DMS153 treated with DMSO at 0.1 percent for 48 hours (cell line): ENCODE results near the gene HYDIN.
A peak's percentile ranks its signal among the peaks of the same experiment; 100 is the strongest.
"Not testable (repeated sequence)": the region's sequence is repeated elsewhere in the genome, so short reads cannot be mapped to it uniquely, and the experiment has no call there.

Source experiments
- DNase-seq: peaks from one replicate; lab custom pipeline; 2025; ENCODE audit not compliant: unreplicated experiment; lab: John Stamatoyannopoulos, UW

Gene HYDIN

DNA sequence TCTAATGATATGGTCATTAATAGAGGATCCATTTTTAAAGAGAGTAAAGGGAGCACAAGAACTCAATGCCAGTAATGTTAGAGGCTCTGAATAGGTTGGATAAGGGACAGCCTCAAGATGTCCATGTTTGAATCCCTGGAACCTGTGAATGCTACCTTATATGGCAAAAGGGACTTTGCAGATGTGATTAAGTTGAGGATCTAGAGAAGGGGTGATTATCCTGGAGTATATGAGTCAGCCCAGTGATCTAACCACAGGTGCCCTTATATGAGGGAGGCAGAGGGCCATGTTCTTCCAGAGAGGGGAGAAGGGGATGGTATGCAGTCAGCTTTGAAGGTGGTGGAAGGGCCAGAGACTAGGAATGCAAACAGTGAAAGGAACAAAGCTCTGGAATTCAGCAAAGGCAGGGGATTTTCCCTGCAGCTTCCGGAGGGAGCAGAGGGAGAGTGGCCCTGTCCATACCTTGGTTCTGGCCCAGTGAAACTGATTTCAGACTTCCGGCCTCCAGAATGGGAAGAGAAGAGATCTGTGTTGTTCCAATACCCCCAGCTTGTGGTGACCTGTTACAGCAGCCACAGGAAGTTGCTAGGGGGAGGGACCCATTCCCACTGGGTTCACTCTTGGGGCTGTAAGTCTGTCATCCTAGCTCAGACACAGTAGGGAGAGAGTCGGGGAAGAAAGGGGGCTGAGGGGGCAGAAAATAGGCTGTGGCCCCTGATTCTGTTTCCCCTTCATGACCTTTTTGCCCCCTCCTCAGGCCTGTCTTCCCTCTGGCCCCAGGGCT lies 220.9 kb downstream of the HYDIN start:
- DNase-seq = not testable (repeated sequence)

DNA sequence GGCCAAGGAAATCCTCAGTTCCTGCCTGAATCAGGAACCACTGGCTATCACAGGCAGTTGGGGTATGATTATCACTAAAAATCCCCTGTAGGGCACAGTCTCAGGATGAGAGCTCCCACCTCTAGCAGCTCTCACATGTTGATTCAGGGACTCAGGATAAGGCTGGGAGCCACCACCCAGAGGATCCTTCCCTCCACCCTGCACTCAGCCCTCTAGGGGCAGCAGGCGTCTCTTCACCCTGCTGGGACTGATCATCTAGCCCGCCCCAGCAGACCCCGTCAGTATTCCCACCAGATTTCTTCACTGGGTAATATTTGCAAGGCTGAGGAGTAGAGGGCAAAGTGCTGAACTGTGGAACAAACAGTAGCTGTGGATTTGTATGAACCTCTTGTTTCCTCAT lies 224.0 kb downstream of the HYDIN start:
- DNase-seq = not testable (repeated sequence)

DNA sequence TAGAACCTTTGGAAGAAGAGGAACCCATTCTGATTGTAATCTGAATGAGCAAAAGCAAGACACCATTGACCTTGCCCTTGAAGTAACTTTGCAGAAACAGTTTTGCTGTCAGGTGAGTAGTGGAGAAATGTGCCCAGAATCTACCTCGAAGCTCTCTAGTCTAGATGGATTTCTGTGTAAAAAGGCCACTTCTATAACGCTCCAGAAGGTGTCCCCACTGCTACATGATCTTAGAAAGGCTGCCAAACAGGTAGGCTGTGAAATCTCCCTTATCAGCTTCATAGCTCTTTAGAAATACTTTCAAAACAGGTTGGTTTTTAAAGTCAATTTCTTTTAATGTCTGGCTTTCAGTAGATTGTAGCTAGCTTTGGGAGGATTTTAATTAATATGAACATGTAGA lies 230.8 kb downstream of the HYDIN start:
- not testable (repeated sequence) for DNase-seq

DNA sequence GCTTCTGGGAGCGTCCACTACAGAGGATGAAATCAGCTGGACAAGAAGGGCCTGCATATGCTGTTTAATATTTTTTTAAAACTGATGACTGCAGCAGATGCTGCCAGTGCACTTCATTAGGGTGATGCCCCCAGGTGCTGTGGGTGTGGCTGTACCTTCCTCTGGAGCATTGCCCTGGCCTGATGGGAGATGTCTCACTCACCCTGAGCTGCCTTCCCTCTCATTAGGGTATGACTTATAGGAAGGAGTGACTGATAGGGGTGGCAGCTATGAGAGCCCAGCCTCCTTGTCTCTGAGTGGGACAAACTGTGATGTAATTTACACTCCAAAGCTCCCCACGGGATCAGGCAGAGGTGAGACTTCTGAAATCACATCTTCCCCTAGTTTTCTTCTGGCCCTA lies 234.7 kb downstream of the HYDIN start:
- not testable (repeated sequence) for DNase-seq

DNA sequence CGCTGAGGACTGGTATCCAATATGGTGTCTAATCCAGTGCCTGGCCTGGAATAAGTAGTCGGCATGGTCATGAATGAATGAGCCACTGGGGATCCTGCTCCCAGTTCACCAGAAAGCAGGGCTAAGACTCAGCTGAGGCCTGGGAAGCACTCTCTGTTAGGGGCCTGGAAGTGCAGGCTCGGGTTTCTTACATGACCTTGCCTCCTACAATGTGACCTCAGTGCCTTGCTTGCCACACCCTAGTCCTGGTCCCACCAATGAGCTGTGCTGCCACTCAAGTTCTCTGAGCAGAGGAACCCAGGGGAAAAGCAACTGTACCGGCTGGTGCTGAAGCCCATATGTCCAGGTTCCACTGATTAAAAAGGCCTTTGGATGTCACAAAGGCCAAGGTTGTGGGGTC lies 238.0 kb downstream of the HYDIN start:
- DNase-seq = not testable (repeated sequence)

DNA sequence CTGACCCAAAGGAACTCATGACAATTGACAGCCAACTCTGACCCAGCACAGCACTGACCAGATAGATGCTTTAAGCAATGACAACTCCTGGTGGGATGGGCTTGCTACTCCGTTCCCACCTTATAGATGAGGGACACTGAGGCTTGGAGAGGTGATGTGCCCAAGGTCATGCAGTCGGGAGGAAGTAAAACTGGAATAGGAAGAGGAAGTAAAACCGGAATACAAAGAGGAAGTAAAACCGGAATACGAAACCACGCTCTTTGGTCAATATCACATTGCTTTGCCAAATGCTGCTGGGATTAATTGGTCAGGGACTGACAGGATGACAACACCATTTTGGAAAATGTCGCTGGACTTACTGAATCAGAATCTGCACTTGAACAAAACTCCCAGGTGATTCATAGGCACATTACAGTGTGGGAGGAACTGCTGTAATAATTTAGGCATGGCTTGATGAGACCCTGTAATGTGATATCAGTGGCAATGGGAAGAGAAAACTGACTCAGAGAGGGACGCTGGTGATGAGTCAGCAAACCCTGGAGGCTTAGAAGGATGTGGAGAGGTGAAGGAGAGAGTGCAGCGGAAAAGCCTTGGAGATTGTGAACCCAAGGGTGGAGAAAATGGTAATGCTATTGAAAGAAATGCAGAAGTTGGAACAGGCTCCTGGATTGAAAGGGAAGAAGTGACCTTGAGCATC lies 243.4 kb downstream of the HYDIN start:
- not testable (repeated sequence) for DNase-seq

DNA sequence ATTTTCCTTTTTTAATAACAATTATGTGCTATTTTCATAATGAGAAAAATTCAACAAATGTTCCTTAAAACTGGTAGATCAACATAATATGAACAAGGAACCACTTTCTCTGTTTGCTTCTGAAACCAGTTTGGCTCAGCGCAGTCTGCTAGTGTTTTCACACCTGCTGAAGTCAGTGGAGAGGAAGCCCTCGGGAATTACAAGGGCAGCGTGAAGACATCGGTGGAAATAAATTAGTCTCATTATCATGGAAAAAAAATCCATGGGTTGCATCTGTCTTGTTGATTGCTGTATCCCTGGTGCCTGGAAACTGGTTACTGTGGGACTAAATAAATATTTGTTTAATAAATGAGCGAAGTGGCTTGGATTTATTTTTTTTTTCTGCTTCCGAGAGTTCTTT lies 245.8 kb downstream of the HYDIN start:
- DNase-seq = peak; percentile 27

DNA sequence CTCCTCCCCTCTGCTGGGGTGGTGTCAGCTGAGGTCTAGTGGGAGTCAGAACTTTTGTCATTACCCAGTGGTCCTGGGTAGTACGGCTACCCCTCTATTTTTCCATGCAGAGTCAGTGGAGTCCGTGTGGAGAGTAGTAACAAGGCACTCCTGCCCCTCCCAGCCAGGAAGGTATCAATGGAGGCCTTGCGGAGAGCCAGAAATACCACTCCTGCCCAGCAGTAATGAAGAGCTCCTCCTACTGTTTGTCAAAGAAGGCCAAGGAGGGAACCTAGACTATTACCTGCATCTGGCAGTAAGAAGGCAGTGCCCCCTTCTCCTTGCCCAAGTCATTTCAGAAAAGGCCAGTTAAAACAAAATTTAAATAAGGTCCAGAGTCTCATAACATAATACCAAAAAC lies 262.2 kb downstream of the HYDIN start:
- DNase-seq = not testable (repeated sequence)

DNA sequence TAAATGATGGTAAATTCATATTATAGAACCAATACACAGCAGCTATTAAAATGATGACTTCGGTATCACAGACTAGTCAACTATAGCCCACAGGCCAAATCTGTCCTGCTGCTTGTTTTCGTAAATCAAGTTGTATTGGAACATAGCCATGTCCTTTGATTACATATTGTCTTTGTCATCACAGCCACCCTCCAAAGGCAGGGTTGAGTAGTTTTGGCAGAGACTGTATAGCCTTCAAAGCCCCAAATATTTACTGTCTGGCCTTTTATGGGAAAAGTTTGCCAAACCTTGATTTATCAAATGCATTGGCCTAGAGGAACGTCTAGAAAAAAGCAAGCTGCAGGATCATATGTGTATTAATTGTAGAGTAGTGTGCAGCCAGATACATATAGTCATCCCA lies 270.4 kb downstream of the HYDIN start:
- DNase-seq = not testable (repeated sequence)

DNA sequence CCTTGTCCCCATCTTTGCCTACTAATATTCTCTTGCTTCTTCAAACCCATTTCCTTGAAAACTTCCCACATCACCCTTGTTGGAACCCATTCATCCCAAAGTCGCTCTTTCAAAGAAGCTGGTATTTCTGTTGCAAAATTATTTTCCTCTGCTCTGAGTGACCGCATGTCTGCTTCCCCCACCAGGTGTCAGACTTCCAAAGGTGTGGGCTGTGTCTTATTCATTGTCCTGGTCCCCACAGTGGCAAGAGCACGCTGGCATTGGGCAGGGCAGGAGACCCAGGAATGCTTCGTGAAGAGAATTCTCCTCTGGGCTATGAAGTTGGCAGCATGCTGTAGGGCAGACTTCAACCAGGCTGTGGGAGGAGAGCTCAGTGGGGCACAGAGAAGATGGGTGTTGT lies 275.6 kb downstream of the HYDIN start:
- DNase-seq = not testable (repeated sequence)

DNA sequence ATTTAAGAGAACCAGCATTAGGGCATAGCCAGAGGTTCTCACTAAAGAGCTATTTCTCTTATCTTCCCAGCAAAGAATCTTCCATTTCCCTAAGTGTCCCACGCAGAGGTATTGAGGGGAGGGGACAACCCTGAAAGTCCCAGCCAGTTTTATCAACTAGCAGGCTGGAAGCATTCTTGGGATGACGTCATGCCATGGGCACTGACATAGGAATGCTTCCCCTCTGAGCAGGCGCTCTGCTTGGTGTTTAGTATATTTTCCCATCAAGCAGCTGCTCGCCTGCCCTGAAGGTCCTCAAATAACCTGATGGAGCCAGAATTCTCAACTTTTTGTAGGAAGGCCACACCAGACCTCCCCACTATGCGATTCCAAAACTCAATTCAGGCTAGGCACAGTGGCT lies 276.7 kb downstream of the HYDIN start:
- not testable (repeated sequence) for DNase-seq

DNA sequence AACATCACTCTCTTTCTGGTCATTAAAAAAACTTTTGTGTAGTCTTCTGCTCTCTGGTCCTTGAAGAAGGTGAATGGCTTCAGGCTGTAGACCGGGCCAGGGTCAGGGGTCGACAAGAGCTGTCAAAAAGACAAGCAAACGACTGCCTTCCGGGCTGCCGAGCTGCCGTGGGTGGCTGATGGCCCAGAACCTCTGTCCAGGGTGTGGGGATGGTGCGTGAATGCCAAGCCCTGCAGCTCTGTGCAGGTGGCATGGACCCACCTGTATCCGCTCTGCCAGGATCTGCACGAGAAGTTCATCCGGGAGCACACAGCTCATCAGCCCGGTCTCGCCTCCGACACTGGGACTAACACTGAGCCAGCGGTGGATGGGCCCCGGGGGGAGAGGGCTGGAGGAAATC lies 287.0 kb downstream of the HYDIN start:
- DNase-seq = not testable (repeated sequence)

DNA sequence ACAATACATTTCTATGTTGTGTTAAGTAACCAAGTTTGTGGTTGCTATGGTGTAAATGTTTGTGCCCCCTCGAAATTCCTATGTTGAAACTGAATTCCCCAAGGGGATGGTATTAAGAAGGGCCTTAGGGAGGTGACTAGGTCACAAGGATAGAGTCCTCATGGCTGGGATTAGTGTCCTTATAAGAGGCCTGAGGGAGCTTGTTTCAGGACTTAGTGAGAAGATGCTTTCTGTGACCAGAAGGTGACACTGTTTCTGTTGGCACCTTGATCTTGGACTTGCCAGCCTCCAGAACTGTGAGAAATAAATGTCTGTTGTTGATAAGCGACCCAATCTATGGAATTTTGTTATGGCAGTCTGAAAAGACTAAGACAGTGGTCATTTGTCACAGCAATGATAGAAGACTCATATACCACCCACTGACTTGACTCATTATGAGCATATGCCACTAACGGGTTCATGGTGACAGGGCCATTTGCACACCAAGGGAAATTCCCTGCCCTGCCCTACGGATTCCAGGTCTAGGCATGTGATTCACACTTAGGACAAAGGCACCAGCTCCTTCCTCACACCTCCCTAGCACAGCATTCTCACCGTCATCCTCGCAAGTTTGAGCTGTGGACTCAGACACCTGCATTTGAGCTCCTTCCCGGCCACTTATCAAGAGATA lies 290.7 kb downstream of the HYDIN start:
- not testable (repeated sequence) for DNase-seq

DNA sequence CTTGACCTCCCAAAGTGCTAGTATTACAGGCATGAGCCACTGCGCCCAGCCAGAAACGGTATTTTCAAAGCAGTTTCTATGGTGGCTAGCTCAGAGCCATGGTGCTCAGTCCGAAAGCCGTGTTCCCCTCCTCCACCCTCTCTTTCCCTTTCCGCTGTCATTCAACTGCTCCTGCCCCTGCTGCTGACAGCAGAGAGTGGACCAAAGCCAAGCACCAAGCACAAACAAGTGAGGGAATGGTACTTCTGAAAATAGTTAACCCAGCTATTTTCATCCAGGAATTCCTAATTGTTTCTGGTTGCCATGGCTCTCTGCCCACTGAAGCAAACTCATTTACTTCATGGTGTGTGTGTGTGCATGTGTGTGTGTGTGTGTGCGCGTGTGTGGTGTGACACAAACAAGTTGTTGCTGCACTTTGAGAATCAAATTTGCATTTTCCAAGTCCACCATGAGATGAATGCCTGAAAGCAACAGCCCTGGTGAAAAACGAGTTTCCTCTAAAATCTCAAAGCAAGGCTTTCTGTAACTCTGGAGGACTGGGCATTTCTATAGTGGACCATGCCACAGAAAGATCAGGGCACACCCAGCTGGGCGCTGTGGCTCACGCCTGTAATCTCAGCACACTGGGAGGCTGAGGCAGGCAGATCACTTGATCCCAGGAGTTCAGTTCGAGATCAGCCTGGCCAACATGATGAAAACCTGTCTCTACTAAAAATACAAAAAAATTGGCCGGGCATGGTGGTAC lies 293.6 kb downstream of the HYDIN start:
- not testable (repeated sequence) for DNase-seq

DNA sequence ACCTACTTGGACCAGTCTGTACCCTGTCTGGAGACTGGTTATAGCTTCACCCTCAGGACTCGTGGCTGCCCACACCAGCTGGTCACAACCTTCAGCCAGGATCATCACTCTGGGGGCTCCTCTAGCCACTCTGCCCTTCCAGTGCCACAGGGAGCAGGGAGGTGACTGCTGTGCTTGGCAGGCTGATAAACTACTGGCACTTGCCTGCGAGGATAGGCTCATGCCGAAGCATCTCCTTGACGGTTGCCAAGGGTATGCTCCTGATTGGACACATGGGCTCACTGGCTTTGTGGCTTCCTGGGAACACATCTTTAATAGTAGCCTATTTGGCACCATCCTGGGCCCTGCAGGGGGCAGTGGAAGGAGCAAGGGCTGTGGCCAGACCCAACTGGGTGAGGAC lies 295.2 kb downstream of the HYDIN start:
- not testable (repeated sequence) for DNase-seq

DNA sequence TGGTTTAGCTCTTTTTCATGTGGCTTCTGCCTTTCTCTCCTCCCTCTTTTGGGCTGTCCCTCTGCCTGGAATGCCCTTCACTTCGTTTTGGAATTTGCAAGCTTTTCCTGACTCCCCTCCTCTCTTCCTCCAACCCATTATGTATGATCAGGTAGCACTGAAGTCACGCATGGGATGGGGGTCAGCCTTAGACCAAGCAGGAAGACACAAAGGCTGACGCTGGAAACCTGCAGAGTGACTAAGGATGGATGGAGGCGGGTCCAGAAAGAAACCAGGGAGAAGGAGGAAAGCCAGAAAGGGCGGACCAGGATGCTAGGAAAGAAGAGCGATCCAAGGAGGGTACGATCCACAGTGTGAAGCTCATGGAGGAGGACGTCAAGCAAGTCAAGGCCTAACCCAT lies 296.8 kb downstream of the HYDIN start:
- DNase-seq = not testable (repeated sequence)

DNA sequence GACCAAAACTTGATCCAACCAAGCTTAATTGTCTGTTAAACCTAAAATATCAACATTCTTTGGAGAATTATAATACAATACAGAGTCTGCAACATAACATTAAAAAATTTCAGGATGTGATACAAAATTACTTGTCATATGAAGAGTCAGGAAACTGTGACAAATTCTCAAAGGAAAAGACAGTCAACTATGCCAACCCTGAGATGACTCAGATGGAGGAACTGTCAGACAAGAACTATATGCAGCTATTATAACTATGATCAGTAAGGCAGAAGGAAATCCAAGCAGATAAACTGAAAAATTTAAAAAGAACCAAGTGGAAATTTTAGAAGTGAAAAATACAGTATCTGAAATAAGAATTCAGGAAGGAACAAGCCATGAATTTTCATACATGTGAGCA lies 299.8 kb downstream of the HYDIN start:
- DNase-seq = not testable (repeated sequence)

DNA sequence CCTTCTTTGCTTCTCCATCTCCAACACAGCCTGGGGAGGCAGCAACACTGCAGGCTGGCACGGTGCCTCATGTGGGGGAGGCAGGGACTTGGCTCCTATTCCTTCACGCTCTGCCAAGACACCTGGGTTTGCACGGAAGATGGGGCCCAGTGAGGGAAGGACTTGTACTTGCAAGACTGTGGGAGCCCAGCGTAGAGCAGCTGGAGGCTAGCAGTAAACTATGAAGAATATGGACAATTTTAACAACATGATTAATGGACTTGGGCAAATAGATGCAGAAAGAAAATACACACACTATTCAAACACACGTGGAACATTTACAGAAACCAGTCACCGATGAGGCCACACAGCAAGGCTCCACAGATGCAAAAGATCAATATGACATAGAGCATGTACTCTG lies 308.4 kb downstream of the HYDIN start:
- DNase-seq = not testable (repeated sequence)

DNA sequence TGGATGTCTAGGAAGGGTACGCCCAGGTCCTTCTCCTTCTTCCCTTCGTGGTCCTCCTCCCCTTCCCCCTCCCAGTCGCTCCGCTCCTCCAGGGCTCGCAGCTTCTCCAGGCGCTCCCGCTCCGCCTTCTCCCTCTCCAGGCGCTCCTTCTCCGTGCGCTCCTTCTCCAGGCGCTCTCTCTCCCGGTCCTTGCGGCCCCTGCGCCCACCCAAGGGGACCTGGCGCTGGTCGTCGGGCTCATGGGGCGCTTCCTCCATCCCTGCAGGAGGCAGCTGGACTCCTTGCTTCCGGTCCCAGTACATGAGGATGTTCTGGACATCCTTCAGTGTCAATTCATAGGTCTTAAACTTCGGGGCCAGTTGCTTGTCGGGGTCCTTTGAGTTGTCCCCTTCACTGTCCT lies 309.9 kb downstream of the HYDIN start:
- not testable (repeated sequence) for DNase-seq

DNA sequence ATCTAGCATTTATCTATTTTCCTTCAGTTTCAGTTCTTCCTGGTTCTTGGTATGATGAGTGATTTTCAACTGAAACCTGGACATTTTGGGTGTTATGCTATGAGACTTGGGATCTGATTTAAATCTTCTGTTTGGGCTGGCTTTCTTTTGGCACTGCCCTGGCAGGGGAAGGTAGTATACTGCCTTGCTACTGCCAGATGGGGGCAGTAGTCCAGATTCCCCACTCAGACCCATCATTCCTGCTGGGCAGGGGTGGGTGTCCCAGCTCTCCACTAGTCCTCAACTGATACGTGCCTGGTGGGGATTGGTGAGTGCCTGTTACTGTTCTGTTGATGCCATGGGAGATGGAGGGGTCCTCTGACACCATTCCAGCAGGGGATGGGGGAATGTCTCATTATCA lies 342.3 kb downstream of the HYDIN start:
- DNase-seq = not testable (repeated sequence)

DNA sequence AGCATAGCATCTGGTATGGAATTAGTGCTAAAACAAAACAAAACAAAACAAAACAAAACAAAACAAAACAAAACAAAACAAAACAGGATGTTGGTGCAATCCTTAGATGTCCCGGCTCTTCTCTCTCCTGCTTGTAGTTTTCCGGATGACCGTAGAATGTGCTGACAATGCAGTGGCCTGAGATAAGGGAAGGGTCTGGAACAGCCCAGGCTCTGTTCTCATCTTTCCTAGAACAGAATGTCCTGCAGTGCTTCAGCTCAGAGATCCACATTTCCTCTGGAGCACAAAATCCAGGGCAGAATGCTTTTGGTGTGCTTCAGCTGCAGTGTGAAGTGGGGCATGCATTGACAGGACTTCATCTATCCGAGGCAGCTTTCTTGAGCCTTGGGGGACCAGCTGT lies 345.9 kb downstream of the HYDIN start:
- not testable (repeated sequence) for DNase-seq
